ENCODE measurements around the gene FIGNL2. TPM values are rescaled to one million over a fixed set of nuclear protein-coding genes. Genes with fewer than 3 reads are reported as not detected.
"Not testable (repeated sequence)": the region's sequence is repeated elsewhere in the genome, so short reads cannot be mapped to it uniquely, and the experiment has no call there.

The FIGNL2 gene
- total and polyA plus RNA-seq, 10 donors = 0.20 to 3.0 (median 1.4) TPM

DNA sequence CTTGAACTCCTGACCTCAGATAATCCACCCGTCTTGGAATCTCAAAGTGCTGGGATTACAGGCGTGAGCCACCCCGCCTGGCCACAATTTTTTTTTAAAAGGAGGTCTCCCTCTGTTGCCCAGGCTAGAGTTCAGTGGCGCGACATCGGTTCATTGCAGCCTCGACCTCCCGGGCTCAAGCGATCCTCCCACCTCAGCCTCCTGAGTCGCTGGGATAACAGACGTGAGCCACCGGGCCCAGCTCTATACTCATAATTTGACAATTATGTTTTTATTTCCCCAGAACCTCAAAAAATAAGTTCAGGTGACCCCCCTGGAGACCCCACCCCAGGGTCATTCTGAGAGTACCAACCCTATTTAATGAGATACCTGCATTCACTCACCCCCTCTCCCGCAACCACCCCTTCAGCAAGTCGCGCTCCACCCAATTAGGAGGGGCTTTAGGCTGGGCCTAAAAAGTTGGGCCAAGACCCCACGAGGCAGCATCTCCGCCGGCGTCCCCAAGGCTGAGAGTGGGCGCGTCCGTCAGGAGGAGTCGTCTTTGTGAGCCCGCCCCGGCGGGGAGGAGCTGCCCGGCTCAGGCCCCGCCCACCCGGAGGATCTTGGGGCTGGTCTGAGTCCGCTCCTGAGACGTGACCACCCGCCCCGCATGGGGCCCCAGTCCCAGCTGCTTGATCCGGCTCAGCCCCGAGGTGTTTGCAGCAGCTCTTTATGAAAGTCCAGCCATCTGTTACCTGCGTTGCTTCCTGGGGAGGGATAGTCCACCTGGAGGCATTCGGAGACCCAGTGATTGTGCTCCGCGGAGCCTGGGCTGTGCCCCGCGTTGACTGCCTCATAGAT is 39.2 kb upstream of the FIGNL2 start, which contains the start of gene ANKRD33:
ANKRD33 (plus strand) TSS at position 628 of the 840 bp plus-strand sequence; CDS start at position 712, 84 bp downstream.
- 58 to 68% (median 61%) methylated on average over 36 to 41 of the region's 41 CpGs for WGBS, 5 donors
- Histone ChIP-seq H3K4me1 (peaks cover 3 to 35% (median 25%) of the 10 kb centered on the region in 6 donors), H3K27me3 (replicated peaks in 1 of 7) (no peaks in the 10 kb centered on the region), H3K36me3 (no peaks in the 10 kb centered on the region), H3K4me3 (no peak within 1 kb of the TSS), H3K9me3 (peaks cover 0 to 4% (median 0%) of the 10 kb centered on the region in 8 donors), H3K27ac (no peak within 1 kb of the TSS)
- DNase-seq = peak; percentile 83
- intact Hi-C loops (cut with DNase I; ENCODE audit: low total_unique reads) = no loop called here
- TF ChIP-seq, protein P1, sequence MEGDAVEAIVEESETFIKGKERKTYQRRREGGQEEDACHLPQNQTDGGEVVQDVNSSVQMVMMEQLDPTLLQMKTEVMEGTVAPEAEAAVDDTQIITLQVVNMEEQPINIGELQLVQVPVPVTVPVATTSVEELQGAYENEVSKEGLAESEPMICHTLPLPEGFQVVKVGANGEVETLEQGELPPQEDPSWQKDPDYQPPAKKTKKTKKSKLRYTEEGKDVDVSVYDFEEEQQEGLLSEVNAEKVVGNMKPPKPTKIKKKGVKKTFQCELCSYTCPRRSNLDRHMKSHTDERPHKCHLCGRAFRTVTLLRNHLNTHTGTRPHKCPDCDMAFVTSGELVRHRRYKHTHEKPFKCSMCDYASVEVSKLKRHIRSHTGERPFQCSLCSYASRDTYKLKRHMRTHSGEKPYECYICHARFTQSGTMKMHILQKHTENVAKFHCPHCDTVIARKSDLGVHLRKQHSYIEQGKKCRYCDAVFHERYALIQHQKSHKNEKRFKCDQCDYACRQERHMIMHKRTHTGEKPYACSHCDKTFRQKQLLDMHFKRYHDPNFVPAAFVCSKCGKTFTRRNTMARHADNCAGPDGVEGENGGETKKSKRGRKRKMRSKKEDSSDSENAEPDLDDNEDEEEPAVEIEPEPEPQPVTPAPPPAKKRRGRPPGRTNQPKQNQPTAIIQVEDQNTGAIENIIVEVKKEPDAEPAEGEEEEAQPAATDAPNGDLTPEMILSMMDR (IDR thresholded peaks at IDR 0.05 in 8 of 11, conservative IDR thresholded peaks at IDR 0.05 in 3 of 11) = no peak
- TF ChIP-seq POLR2AphosphoS5 (IDR thresholded peaks at IDR 0.05) = no peak

DNA sequence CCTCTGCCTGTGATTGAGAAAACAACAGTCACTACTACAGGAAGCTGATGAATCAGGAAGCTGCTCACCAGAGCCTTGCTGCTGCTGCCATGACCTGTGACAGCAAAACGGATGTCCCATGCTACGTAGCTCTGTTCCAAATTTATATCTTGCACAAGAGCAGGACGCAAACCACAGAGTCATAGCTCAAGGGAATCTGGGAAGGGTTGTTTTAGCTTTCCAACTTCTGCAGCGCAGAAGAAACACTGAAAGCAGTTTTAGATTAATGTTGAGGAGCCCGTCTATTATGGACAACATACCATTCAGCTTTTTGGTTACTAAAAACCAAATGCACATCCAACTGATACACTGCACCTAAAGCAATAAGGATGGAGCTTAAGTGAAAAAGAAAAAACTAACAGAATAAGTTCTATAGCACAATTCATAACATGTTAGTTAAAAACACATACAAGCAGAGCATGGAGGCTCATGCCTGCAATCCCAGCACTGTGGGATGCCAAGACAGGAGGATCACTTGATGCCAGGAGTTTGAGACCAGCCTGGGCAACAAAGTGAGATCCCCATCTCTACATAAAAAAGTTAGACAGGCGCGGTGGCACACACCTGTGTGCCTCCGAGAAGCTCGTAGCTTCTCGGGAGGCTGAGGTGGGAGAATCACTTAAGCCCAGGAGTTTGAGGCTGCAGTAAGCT is 37.6 kb upstream of the FIGNL2 start:
- TF ChIP-seq, protein P1 (IDR thresholded peaks at IDR 0.05 in 8 of 11, conservative IDR thresholded peaks at IDR 0.05 in 3 of 11) = no peak
- peak in 2 of 3 donors; percentile 37 to 96 for TF ChIP-seq POLR2AphosphoS5 (IDR thresholded peaks at IDR 0.05)
- TF ChIP-seq POLR2A (IDR thresholded peaks at IDR 0.05) = peak in 1 of 3 donors; percentile 20
- intact Hi-C loops (cut with DNase I; ENCODE audit: low total_unique reads) = no loop called here
- peak; percentile 86 for DNase-seq
- Histone ChIP-seq H3K36me3 (no peaks in the 10 kb centered on the region), H3K9me3 (peaks cover 0 to 4% (median 0%) of the 10 kb centered on the region in 8 donors), H3K27ac (peak overlapping the region; percentile 8 to 79 (median 70)), H3K4me3 (peak overlapping the region in 1 of 8 donors; percentile 11), H3K27me3 (replicated peaks in 1 of 7) (no peaks in the 10 kb centered on the region), H3K4me1 (peaks cover 3 to 40% (median 25%) of the 10 kb centered on the region in 6 donors)
- 45 to 51% (median 47%) methylated on average over 10 of the region's 10 CpGs for WGBS, 5 donors

- peak overlapping the region in 1 of 8 donors; percentile 11 for H3K4me3 ChIP-seq
- H3K27ac ChIP-seq = peak overlapping the region in 7 of 8 donors; percentile 51 to 79 (median 73)
- intact Hi-C loops (cut with DNase I; ENCODE audit: low total_unique reads); DNase-seq; H3K36me3 ChIP-seq; H3K27me3 ChIP-seq (replicated peaks in 1 of 7); H3K9me3 ChIP-seq: not testable (repeated sequence)
- H3K4me1 ChIP-seq = peaks cover 3 to 40% (median 25%) of the 10 kb centered on the region in 6 donors
- WGBS, 5 donors = 59 to 71% (median 68%) methylated on average over 10 of the region's 10 CpGs
Observed at GRCh38 chr12:51885294-51886020, 36.9 kb upstream of the FIGNL2 start.

- H3K9me3 ChIP-seq = peaks cover 0 to 4% (median 0%) of the 10 kb centered on the region in 8 donors
- WGBS, 5 donors = 85 to 89% (median 86%) methylated on average over 11 of the region's 11 CpGs
- no peak for TF ChIP-seq POLR2AphosphoS5 (IDR thresholded peaks at IDR 0.05)
- TF ChIP-seq, protein P1 (IDR thresholded peaks at IDR 0.05 in 8 of 11, conservative IDR thresholded peaks at IDR 0.05 in 3 of 11) = no peak
- no peak for TF ChIP-seq POLR2A (IDR thresholded peaks at IDR 0.05)
- no peak overlapping the region for H3K4me3 ChIP-seq
- peak overlapping the region in 1 of 8 donors; percentile 75 for H3K27ac ChIP-seq
- no peak for DNase-seq
- intact Hi-C loops (cut with DNase I; ENCODE audit: low total_unique reads) = no loop called here
- H3K27me3 ChIP-seq (replicated peaks in 1 of 7) = no peaks in the 10 kb centered on the region
- H3K36me3 ChIP-seq = no peaks in the 10 kb centered on the region
- peaks cover 3 to 40% (median 25%) of the 10 kb centered on the region in 6 donors for H3K4me1 ChIP-seq
Observed at GRCh38 chr12:51884676-51885229, 36.2 kb upstream of the FIGNL2 start.

All from spleen (tissue), 11 donors.